COLO829 (cell line): Measurements from ENCODE around the gene ALDH1B1.
"Not testable (repeated sequence)": the region's sequence is repeated elsewhere in the genome, so short reads cannot be mapped to it uniquely, and the experiment has no call there.

Source experiments
- DNase-seq: peaks from one replicate; pipeline ENCODE4 v3.0.0; 2012; ENCODE audit warnings: low spot score

ALDH1B1 gene

DNA sequence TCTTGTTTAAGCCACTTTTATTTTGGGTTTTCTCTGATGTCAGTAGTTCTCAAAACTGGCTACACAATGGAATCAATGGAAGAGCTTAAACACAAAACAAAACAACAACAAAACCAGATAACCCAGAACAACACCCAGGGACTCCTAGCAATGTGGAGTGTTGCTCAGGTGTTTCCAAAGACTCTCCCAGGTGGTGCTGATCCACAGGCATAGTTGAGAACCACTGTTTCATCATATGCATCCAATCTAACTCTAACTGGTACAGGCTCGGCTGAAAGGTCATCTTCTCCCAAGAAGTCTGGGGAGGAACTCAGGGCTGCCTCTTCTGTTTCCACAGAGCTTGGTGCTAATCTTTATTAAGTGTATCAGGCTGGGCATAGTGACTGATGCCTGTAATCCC is 5.4 kb upstream of the ALDH1B1 start:
- DNase-seq, result no peak

DNA sequence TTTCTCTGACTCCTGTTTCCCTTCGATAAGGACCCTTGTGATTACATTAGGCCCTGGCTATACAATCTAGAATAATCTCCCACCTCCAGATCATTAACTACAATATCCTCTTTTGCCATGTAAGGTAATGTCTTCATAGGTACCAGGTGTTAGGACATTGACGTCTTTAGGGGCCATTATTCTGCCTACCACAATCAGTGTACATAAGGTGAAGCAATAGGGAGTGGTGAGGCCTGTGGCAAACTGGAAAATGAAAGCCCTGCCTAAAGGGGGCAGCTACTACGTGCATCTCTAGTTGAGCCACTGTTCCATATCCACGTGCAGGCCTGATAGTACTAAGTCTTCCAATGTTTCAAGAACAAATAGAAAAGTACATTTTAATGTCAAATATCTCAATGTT is 4.8 kb upstream of the ALDH1B1 start:
- DNase-seq, result no peak

DNA sequence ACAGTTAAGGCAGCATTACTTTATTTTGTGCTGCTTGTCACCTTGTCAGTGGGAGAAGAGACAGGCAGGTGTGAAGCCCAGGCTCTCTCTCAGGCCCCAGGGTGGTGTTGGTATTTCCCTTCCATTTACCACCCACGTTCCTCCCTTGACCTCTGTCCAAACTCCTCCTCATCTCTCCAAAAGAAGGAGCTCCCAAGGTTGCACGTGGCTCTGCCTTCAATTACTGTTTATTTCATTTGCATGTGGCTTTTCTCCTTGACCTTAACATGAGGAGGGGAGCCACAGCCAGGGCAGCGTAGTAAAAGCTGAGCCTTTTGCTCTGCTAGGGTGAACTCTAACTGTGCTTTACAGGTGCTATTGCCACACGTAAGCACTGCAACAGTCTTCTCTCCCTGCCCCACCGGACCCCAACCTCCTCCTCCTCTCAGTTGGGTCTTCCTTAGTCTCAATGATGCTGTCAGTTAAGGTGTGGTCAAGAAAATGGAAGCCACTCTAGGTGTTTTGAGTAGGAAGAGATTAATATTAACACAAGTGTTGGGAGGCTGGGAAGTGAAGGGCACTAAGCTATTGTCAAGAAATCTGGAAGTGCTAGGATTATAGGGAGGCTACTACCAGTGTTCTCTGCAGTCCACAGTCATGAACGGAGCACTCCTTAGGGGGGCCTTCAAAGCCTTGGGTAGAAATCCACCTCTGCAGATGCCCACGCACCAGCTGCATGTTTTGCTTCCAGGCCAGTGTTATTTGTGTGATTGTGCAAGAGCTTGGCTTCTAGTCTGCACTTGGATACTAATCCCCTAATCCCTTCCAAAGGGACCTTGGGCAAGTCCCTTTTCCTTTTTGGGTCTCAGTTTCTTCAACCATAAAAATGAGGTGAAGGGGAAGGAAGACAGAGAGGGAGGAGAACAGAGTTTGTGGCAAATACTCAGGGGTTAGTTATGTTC is 3.9 kb upstream of the ALDH1B1 start:
- no peak for DNase-seq

DNA sequence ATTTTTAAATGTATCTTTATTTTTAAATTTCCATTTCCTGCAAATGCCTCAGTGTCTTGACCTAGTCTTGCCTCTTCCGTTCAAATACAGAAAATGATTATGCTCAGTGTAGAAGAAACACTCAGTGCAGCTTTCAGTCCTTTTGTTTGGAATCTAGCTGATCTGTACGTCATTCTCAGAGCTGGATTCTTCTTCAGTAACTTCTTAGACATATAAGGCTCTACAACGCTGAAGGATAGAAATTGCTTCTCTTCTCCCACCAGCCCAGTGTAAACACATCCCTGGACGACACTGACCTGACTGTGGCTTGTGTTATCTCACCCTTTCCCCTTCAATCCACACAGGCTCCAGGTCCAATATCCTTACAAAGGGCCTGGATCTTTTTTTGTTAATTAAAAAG is 3.2 kb upstream of the ALDH1B1 start:
- no peak for DNase-seq

DNA sequence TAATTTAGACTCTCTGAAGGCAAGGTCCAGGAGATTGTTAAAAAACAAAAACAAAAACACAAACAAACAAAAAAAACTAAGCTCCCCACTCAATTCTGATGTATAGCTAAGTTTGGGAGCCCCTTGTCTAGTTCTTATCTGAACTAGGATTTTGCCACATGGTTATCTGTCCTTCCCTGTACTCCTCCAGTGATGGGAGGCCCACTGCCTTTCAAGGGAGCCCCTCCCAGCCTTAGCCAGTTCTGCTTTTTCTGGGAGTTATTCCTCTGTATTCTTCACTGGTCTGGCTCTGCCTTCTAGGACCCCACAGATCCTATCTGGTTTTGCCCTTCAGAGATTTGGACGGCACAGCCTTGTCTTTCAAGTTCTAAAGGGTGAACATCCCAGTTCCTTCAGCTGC is 2.1 kb upstream of the ALDH1B1 start:
- DNase-seq, result no peak

DNA sequence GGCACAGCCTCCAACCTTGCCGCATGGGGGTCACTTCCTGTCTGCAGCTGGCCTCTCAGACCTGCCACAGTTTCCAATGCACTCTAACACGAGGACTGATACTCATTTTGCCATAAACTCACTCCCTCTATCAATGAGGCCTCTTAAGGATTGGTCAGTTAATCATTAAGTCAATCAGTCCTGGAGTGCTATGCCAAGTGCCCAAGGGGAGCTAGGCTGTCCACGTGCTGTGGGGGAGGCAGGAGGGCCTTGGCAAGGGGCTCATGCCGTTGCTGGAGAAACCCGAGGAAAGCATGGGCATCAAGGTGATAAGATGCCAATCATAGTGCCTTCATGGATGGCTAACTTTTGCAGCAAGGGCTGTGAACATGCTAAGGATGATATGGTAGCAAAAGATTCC is 1.7 kb upstream of the ALDH1B1 start:
- no peak for DNase-seq

DNA sequence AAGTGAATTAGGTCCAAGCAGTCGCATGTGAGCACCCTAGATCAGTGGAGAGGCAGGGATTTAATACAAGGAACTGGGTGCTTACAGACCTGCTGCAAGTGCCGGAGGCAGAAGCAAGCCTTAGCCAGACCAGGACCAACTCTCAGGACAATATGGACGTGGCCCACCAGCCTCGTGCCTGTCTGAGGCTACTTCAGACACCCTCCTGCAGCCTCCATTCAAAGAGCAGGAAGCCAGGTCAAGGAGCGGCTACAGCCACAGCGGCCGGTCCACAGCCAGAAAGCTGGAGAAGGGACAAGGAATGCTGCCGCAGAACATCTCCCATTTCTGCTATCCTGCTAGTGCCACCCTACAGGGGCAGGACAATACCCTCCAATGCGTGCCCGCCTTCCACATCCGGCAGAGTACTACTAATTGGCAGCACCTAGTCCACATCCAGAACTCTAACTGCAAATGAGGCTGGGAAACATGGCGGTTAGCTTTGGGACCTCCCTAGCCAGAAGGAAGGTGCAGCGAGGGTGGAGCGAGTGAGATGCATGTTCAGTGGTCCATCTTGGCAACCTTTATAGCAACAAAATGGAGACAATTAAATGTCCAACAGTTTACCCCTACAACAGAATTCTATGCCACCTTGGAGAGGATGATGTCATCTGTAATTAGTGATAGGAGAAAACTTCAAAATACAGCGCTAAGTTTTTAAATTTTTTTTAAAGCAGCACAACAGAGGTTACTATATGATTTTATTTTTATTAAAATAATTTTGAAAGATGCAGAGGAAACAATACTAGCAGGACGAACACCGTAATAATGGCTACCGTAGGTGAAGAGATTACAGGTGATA is 1.0 kb upstream of the ALDH1B1 start:
- no peak for DNase-seq

DNA sequence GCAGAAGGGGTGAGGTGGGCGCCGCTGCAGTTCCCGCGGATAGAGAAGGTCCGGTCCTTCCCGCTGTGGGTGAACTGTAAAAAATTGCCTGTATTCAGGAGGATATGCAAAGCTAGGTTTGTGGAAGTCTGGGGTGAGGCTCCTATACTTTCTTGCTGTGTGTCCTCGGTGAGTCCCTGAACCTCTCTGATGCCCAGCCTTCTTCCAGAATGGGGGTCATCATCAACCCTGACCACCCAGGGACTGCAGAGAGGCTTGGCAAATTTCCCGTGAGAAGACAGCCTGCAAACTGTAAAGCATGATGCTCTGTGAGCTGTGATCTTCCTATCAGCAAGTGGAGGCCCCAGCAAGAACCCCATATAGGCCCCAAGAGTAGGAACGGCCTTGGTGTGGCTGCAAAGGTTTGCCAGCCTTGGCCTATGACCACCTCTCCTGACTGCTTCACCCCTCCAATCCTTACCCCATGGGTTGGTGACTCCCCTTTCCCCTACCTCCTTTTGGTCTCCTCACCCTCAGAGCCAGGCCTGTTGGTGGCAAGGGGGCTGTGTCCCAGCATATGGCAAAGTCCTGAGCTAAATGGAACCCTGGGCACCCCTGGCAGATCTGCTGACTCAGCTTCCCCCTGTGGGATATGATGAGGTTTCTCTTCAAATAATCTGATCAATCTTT is 760 bp downstream of the ALDH1B1 start:
- DNase-seq, result no peak

DNA sequence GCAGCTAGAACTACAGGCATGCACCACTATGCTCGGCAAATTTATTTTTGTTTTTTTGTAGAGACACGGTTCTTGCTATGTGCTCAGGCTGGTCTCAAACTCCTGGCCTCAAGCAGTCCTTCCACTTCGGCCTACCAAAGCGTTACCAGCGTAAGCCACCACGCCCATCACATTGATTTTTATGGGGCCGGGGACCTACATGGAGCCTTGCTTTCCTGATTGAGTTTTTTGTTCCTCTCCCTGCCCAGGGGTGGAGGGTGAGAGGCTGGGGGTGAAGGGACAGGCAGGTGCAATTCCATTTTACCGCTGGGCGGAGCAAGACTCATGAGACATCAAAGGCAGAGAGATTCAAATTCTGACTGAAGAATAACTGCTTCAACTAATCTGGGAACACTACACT is 1.9 kb downstream of the ALDH1B1 start:
- no peak for DNase-seq

DNA sequence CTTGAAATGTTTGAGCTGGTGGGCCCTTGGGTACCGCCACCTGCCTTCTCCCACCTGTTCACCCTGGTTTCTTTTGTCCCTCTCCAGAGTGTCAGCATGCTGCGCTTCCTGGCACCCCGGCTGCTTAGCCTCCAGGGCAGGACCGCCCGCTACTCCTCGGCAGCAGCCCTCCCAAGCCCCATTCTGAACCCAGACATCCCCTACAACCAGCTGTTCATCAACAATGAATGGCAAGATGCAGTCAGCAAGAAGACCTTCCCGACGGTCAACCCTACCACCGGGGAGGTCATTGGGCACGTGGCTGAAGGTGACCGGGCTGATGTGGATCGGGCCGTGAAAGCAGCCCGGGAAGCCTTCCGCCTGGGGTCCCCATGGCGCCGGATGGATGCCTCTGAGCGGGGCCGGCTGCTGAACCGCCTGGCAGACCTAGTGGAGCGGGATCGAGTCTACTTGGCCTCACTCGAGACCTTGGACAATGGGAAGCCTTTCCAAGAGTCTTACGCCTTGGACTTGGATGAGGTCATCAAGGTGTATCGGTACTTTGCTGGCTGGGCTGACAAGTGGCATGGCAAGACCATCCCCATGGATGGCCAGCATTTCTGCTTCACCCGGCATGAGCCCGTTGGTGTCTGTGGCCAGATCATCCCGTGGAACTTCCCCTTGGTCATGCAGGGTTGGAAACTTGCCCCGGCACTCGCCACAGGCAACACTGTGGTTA is 3.3 kb downstream of the ALDH1B1 start:
- no peak for DNase-seq

DNA sequence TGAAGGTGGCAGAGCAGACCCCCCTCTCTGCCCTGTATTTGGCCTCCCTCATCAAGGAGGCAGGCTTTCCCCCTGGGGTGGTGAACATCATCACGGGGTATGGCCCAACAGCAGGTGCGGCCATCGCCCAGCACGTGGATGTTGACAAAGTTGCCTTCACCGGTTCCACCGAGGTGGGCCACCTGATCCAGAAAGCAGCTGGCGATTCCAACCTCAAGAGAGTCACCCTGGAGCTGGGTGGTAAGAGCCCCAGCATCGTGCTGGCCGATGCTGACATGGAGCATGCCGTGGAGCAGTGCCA is 3.8 kb downstream of the ALDH1B1 start:
- no peak for DNase-seq

DNA sequence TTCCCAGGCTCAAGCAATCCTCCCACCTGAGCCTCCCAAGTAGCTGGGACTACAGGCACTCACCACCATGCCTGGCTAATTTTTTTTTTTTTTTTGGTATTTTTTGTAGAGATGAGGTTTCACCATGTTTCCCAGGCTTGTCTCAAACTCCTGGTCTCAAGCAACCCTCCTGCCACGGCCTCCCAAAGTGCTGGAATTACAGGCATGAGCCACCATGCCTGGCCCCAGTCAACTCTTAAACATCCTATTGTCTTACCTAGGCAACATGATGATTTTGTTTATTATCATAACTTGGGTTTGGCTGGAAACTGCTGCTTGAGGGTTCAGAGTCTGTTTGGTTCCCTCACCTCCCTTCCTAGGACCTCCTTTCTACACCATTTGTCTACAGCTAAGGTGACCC is 6.7 kb downstream of the ALDH1B1 start:
- not testable (repeated sequence) for DNase-seq

DNA sequence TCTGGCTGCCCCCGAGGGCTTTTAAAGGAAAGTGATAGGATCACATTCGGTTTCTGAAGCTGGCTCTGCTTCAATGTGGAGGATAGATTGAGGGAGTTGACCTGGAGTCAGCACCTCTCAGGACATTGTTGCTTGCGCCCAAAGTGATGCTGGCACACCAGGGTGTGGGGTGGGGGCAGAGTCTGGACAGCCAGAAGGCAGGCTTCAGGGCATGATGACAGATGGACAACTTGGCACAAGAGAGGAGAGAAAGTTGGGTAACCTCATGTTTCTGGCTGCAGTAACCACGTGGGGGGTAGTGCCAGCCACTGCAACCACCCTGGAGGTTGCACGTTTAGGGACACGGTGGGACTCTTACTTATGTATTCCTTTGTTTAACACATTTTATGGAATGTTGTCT is 9.5 kb downstream of the ALDH1B1 start:
- DNase-seq, result no peak

DNA sequence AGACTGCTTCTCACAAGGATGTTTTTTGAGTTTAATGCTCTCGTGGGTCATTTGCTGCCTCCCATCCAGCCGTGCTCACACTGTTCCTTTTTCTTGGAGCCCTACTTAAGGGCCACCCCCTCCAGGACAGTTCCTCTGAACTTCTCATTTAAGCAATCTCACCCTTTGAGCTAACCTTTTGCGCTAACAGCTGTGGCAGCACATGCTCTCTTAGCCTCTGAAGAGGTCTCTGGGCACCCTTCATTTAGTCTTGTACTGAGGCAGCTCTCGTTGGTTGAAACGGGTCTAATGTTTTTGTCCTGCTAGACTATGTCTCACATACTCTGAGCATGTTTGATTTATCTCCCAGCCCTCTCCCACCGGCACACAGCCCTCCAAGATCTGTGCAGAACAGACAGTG is 11.8 kb downstream of the ALDH1B1 start:
- no peak for DNase-seq

DNA sequence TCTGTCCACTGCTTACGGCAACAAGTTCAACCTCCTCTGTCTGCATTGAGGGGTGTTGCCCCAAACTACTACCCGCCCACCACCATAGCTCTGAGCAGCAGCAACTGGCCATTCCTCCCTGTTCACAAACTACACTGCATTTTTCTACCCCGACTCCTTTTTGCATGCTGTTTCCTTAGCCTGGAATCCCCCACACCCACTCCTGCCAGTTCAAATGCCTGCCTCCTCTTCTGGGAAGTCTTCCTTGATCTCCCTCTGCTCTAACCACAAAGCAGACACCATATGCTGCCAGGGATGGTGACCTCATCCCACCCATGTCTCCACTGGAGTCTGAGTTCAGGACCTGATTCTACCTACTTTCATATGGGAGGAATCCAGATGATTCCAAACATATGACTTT is 13.3 kb downstream of the ALDH1B1 start:
- no peak for DNase-seq

DNA sequence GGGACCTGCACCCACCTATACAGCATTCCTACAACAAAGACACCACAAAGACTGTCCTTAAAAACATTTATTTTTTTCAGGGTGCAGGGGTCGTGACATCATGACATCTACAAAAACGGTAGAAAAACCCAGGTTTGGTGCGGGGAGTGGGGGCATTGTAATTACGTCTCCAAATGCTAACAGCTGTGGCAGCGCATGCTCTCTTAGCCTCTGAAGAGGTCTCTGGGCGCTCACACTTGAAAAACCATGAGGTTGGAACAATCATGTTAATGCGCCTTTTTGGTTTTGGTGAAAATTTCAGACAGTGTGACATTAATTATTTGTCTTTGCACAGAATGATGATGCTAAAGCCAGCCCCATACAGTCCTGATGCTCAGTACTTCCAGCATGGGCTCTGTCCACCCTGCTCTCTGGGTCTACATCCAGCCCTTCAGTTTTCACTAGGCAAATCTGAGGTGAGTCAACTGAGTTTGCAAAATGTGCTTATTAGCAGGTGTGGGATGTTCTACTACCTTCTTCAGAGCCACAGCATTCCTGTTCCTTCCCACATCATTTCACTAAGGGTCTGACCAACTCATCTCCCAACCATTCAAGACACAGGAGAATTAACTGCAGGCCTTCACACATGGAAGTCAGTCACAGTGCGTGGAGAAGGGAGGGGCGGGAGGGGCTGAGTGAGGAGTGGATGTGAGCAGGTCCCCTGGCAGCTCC is 14.1 kb downstream of the ALDH1B1 start:
- DNase-seq, result no peak

DNA sequence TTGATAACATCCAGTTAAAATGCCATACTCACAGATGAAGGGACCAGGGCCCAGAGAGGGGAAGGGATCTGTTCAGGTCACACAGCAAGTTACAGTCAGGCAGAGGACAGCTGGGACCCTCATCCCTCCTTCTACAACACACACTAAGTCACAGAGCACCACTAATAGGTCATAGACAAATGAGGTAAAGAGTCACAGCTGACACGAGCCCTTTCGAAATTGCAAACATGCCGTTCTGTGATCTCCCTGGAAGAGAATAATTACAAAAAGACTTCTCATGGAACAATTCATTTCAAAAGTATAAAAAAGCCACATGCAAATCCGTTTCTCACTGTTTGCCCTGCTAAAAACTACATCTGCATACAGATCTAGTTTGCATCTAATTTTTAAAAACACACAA is 16.2 kb downstream of the ALDH1B1 start:
- DNase-seq, result no peak

DNA sequence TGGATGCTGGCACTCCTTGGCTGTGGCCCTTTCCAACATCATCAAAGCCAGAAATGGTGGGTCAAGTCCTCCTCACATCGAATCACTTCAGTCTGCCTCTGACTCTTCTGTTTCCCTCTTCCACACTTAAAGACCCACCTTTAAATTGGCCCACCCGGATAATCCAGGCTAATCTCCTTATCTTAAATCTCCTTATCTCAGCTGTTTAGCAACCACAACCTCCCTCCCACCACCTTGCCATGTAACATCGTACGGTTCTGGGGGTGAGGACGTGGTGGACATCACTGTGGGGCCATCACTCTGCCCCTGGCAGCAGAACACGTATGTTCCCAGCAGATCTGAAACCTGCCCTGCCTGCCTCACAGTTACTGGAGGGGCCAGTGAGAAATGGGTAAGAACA is 20.2 kb downstream of the ALDH1B1 start:
- no peak for DNase-seq

DNA sequence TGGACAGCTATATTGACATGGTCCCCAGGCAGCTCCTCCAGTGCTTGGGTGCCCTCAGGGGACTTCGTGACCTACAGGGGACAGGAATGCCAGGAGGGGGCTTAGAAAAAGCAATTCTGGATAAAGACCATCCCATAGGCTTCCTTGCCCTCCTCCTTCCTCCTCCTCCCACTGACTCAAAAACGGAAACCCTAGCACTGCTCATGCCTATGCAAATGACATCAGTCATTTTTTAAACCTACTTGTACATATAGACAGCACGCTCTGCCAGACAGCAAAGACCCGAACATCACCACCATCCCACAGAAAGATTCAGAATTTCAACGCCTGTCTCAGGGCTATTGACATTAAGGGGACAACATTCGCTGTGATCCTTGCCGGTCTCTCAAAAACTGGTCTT is 20.8 kb downstream of the ALDH1B1 start:
- DNase-seq, result no peak

DNA sequence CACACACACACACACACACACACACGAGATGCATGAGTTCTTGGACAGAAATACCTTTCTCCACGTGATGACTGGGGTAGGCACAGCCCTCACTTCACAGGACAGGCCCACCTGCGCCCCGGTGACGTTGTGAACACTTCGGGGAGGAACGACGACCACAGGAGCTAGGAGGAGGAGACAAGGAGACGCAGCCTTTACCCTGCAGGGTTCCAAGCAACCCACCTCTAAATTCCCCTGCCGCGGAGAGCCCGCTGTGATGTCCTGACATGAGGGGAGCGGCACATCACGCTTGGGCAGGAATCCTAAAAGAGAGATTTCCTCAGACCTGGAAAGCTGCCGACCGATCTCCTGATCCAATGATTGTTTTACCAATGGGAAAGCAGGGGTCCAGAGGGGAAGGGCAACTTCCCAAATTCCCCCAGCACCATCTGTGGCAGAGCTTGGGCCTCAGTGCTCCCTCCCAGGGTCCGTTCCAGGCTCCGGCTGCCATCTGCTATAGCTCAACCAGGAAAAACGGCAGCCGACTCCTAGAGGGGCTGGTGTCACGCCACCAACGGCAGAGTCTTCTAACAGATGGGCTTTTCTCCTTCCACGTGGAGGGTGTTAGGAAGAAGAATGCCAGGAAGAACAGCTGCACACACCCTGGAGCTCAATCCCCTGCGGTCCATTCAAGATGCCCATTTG is 21.7 kb downstream of the ALDH1B1 start:
- DNase-seq, result no peak

DNA sequence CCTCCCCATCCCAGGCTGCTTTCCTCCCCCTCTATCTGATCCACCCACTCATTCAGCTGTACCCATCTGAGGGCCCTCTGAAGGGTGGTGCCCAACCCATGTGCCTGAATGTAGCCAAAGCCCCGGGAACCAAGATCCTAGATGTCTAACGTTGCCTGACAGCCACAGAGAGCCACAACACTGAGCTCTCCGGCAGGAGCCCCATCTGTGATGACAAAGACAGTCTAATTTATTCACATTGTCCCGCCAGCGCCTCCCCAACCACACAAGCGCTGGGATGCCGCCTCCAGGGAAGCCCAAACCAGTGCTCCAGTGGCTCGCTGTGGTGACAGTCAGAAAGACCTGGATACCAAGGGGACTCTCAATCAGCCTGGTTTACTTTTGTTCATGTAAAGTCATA is 23.4 kb downstream of the ALDH1B1 start:
- DNase-seq, result no peak
